PC-9 (cell line): Measurements from ENCODE around the gene HNF1A. TPM values are rescaled to one million over a fixed set of nuclear protein-coding genes. Genes with fewer than 3 reads are reported as not detected.

ENCODE experiments used
- BruUV-seq: library from RNA; stranded (reverse); fragments of 400-500 nt; replicated peaks from 2 replicates; lab custom pipeline; 2021; lab: Mats Ljungman, UMichigan
- CTCF ChIA-PET: fragments of 300-600 bp; sonication (Branson Sonifier 250); formaldehyde crosslinking; loops from one replicate; lab custom pipeline; 2022; ENCODE audit warnings: antibody characterized with exemption; lab: Charles Lee
- POLR2A ChIA-PET: fragments of 300-600 bp; sonication (Branson Sonifier 250); formaldehyde crosslinking; loops from one replicate; lab custom pipeline; 2022; ENCODE audit warnings: antibody characterized with exemption; ENCODE audit not compliant: unreplicated experiment; lab: Charles Lee
- DNase-seq, 2 experiments: peaks; one replicate each; pipeline versions ENCODE4 v3.0.0 to v3.0.0-alpha.2; 2015 to 2022; ENCODE audit warnings: mixed read lengths in 1 of 2
- H2AFZ ChIP-seq: fragments of 200-600 bp; sonication (generic); 2 replicates; pipeline ENCODE4 v1.8.1; 2017; ENCODE audit warnings: antibody characterized with exemption
- H3F3A ChIP-seq: fragments of 200-600 bp; sonication (generic); 2 replicates; pipeline ENCODE4 v1.8.1; 2017; ENCODE audit warnings: antibody characterized with exemption, mild to moderate bottlenecking, low read depth; ENCODE audit not compliant: insufficient read depth
- H3K27ac ChIP-seq: fragments of 200-600 bp; sonication (generic); 2 replicates; pipeline ENCODE4 v1.6.1; 2016; ENCODE audit warnings: mixed run types
- H3K27me3 ChIP-seq: fragments of 200-600 bp; sonication (generic); 2 replicates; pipeline ENCODE4 v1.6.1; 2016; ENCODE audit warnings: low read depth, mixed run types; ENCODE audit not compliant: insufficient read depth
- H3K36me3 ChIP-seq: fragments of 200-600 bp; sonication (generic); 2 replicates; pipeline ENCODE4 v1.6.1; 2016; ENCODE audit warnings: low read depth, mixed run types
- H3K4me1 ChIP-seq: fragments of 200-600 bp; sonication (generic); replicated peaks from 2 replicates; pipeline ENCODE4 v1.6.1; 2016; ENCODE audit warnings: mixed run types; ENCODE audit not compliant: insufficient read depth
- H3K4me2 ChIP-seq: fragments of 200-600 bp; sonication (generic); 2 replicates; pipeline ENCODE4 v1.6.1; 2017; ENCODE audit warnings: mixed run types
- H3K4me3 ChIP-seq: fragments of 200-600 bp; sonication (generic); 2 replicates; pipeline ENCODE4 v1.6.1; 2016; ENCODE audit warnings: mixed run types
- H3K79me2 ChIP-seq: fragments of 200-600 bp; sonication (generic); 2 replicates; pipeline ENCODE4 v1.6.1; 2017; ENCODE audit warnings: low read depth, mixed run types
- H3K9me2 ChIP-seq: fragments of 200-600 bp; sonication (generic); 2 replicates; pipeline ENCODE4 v1.8.1; 2017; ENCODE audit warnings: mild to moderate bottlenecking; ENCODE audit not compliant: insufficient read depth
- H3K9me3 ChIP-seq: fragments of 200-600 bp; sonication (generic); 2 replicates; pipeline ENCODE4 v1.8.1; 2016; ENCODE audit warnings: low read depth; ENCODE audit not compliant: insufficient read depth
- H4K20me1 ChIP-seq: fragments of 200-600 bp; sonication (generic); 2 replicates; pipeline ENCODE4 v1.8.1; 2017; ENCODE audit not compliant: insufficient read depth
- CTCF ChIP-seq: fragments of 200-600 bp; sonication (generic); conservative IDR thresholded peaks from 2 replicates; pipeline ENCODE4 v1.6.1; 2017; ENCODE audit warnings: mixed run types, antibody characterized with exemption, mild to moderate bottlenecking, moderate library complexity
- EZH2 ChIP-seq: fragments of 200-600 bp; sonication (generic); IDR thresholded peaks from 2 replicates; pipeline ENCODE4 v1.8.0; 2017; ENCODE audit warnings: antibody characterized with exemption, low read depth
- intact Hi-C: fragments of 100-400 bp; cut with micrococcal nuclease; formaldehyde crosslinking; loops from one replicate; pipeline ENCODE4 v1.10.0; 2022; ENCODE audit not compliant: unreplicated experiment
- total RNA-seq: library from RNA; stranded (reverse); gene quantifications from 2 replicates; pipeline ENCODE4 v1.2.3, GENCODE V29; 2021

Gene HNF1A
- total RNA-seq, 1 experiment from 2014 or later, result not detected

GRCh38 chr12:120990487-120991055 is 12.2 kb downstream of the HNF1A start:
- no TSS peak for BruUV-seq

GRCh38 chr12:120991965-120992364 is 13.6 kb downstream of the HNF1A start:
- Histone ChIP-seq H3K36me3 (no peaks in the 10 kb centered on the region), H3F3A (no peaks in the 10 kb centered on the region), H3K27ac (no peak overlapping the region), H3K4me3 (no peak overlapping the region), H3K9me2 (no peaks in the 10 kb centered on the region), H3K27me3 (peaks cover 3% of the 10 kb centered on the region; the same call in 1 of the 2 replicates), H3K4me1 (no peaks in the 10 kb centered on the region), H3K4me2 (no peak overlapping the region), H3K9me3 (no peaks in the 10 kb centered on the region), H4K20me1 (no peaks in the 10 kb centered on the region), H3K79me2 (no peaks in the 10 kb centered on the region), H2AFZ (no peak overlapping the region)
- TF ChIP-seq EZH2 (no peak), CTCF (no peak)
- intact Hi-C loops, result no loop called here
- CTCF ChIA-PET, result no interaction called here
- POLR2A ChIA-PET, result no interaction called here
- BruUV-seq, result no TSS peak
- DNase-seq, result no peak

More at GRCh38 chr12:120990487-120991055, 12.2 kb downstream of the HNF1A start:
- no peak overlapping the region for H3K4me2 ChIP-seq
- H4K20me1 ChIP-seq, result no peaks in the 10 kb centered on the region
- no peaks in the 10 kb centered on the region for H3F3A ChIP-seq
- no peak overlapping the region for H2AFZ ChIP-seq
- H3K36me3 ChIP-seq, result no peaks in the 10 kb centered on the region
- no peak overlapping the region for H3K4me3 ChIP-seq
- H3K27me3 ChIP-seq, result peaks cover 3% of the 10 kb centered on the region; the same call in 1 of the 2 replicates
- TF ChIP-seq EZH2, result no peak
- no peak for TF ChIP-seq CTCF
- H3K27ac ChIP-seq, result no peak overlapping the region
- H3K9me2 ChIP-seq, result no peaks in the 10 kb centered on the region
- no peak for DNase-seq
- CTCF ChIA-PET, result interaction anchor here (0.8 kb wide), 1 partner anchor 109 kb away, joined by 3 read pairs; no protein-coding TSS in a partner anchor
- H3K79me2 ChIP-seq, result no peaks in the 10 kb centered on the region
- intact Hi-C loops, result no loop called here
- no peaks in the 10 kb centered on the region for H3K9me3 ChIP-seq
- POLR2A ChIA-PET, result no interaction called here
- no peaks in the 10 kb centered on the region for H3K4me1 ChIP-seq

GRCh38 chr12:120992989-120993388 is 14.6 kb downstream of the HNF1A start:
- POLR2A ChIA-PET, result no interaction called here
- no peak overlapping the region for H3K4me3 ChIP-seq
- intact Hi-C loops, result no loop called here
- CTCF ChIA-PET, result no interaction called here
- no peak for TF ChIP-seq EZH2
- no peak for TF ChIP-seq CTCF
- BruUV-seq, result no TSS peak
- no peaks in the 10 kb centered on the region for H4K20me1 ChIP-seq
- H3K4me2 ChIP-seq, result no peak overlapping the region
- no peak overlapping the region for H3K27ac ChIP-seq
- peaks cover 3% of the 10 kb centered on the region; the same call in 1 of the 2 replicates for H3K27me3 ChIP-seq
- H2AFZ ChIP-seq, result no peak overlapping the region
- no peaks in the 10 kb centered on the region for H3K9me3 ChIP-seq
- no peaks in the 10 kb centered on the region for H3K36me3 ChIP-seq
- no peaks in the 10 kb centered on the region for H3F3A ChIP-seq
- no peaks in the 10 kb centered on the region for H3K4me1 ChIP-seq
- no peaks in the 10 kb centered on the region for H3K79me2 ChIP-seq
- no peak for DNase-seq
- no peaks in the 10 kb centered on the region for H3K9me2 ChIP-seq
